Smooth muscle cell of the umbilical artery (primary cell): ENCODE data around the gene MRTFA. TPM values are rescaled to one million over a fixed set of nuclear protein-coding genes. Genes with fewer than 3 reads are reported as not detected.

ENCODE experiments used
- total RNA-seq: library from RNA; depleted of rRNA; stranded (reverse); fragments of >200 nt; gene quantifications from 2 replicates; pipeline ENCODE4 v1.2.3, GENCODE V29; 2014

Gene MRTFA
- total RNA-seq, result 31.5 and 41.9 TPM in 2 replicates

GRCh38 chr22:40636380-40637182 is at the start of gene MRTFA:
MRTFA (minus strand) TSS chr22:40636719.

GRCh38 chr22:40679249-40679963 is 42.9 kb upstream of the MRTFA start, which contains the start of gene MCHR1:
MCHR1 (plus strand) TSS chr22:40679484; CDS start chr22:40679653, 169 bp downstream.

Other genes starting within 250 kb of the MRTFA start
- gene MCHR1, start 42.8 kb upstream of the MRTFA start, total RNA-seq, result 1.7 and 4.5 TPM in 2 replicates
- gene SLC25A17, start 182.6 kb upstream of the MRTFA start, total RNA-seq, result 18.1 and 20.7 TPM in 2 replicates
- gene ST13, start 219.9 kb upstream of the MRTFA start, total RNA-seq, result 244 and 266 TPM in 2 replicates
- 9.2 and 12.1 TPM in 2 replicates for gene XPNPEP3, start 220.4 kb upstream of the MRTFA start, total RNA-seq
- gene DNAJB7, start 225.4 kb upstream of the MRTFA start, total RNA-seq, result not detected in 2 replicates